Astrocyte (in vitro differentiated cells and primary cell): ENCODE data around the gene CNDP2.

Experiments used
- EZH2 ChIP-seq: IDR thresholded peaks from 2 replicates; pipeline ENCODE4 v1.6.1; 2012; ENCODE audit warnings: mild to moderate bottlenecking, low read length, inconsistent platforms; ENCODE audit not compliant: insufficient read depth
- TF ChIP-seq, protein P1 (sequence below): IDR thresholded peaks from 2 replicates; pipeline ENCODE4 v1.5.1; 2011; ENCODE audit warnings: low read depth, mild to moderate bottlenecking, inconsistent platforms, low read length, moderate library complexity; ENCODE audit not compliant: insufficient read depth

DNA sequence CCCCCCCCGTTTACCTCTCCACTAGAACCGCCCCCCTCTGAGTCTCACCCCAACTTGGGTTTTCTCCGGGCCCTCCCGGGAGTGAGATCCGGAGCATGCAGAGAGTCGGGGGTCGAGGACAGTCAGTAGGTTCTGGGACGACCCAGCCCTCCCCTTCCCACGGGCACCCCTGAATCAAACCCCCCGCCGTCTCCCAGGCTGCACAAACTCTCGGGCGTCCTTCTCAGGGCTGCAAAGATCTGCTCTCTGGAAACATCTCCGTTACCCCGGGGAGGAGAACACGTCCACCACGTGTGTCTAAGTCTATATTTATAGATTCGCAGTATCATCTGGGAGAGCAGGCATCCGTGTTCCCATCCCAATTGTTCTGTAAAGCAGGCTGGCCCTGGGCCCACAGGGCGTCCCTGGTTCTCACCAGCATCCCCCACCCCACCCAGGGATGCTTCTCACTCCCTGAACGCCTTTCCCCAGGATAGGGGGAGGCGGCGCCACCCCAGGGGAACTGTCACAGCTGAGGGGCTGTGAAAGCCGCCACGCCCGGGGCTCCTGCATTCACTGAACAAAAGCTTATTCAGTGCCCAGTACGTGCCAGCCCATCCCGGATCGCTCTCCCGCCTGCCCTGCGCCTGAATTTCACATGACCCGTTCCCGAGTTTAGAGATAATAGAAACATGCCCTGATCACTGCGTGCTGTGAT is 38.3 kb upstream of the CNDP2 start:
- TF ChIP-seq, protein P1, sequence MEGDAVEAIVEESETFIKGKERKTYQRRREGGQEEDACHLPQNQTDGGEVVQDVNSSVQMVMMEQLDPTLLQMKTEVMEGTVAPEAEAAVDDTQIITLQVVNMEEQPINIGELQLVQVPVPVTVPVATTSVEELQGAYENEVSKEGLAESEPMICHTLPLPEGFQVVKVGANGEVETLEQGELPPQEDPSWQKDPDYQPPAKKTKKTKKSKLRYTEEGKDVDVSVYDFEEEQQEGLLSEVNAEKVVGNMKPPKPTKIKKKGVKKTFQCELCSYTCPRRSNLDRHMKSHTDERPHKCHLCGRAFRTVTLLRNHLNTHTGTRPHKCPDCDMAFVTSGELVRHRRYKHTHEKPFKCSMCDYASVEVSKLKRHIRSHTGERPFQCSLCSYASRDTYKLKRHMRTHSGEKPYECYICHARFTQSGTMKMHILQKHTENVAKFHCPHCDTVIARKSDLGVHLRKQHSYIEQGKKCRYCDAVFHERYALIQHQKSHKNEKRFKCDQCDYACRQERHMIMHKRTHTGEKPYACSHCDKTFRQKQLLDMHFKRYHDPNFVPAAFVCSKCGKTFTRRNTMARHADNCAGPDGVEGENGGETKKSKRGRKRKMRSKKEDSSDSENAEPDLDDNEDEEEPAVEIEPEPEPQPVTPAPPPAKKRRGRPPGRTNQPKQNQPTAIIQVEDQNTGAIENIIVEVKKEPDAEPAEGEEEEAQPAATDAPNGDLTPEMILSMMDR: no peak
- TF ChIP-seq EZH2: no peak
